NCI-H2081 (cell line): ENCODE data around the gene HYPK.

Experiments used
- DNase-seq, 2 experiments: peaks; one replicate each; lab custom pipeline; 2025; lab: John Stamatoyannopoulos, UW

Gene HYPK

DNA sequence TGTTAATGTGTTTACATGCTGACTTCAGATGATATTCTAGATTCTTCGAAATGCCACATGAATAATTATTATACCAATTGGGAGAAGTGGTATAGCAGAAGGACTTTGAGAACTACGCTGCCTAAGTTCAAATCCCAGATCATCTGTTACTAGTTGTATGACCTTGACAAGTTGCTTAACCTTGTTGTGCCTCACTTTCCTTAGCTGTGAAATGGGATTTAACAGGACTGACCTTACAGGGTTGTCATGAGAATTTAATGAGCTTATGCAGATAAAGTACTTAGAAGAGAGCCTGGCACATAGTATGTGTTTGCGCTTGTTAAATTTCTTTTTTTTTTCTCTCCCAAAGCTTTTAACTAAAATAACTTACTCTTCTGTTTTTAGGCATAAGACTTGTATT, 50.9 kb downstream of the HYPK start:
- no peak for DNase-seq

GRCh38 chr15:43852607-43853006, 52.2 kb downstream of the HYPK start:
- no peak for DNase-seq
